Immature natural killer cell (primary cell): Measurements from ENCODE around the gene DDX49. TPM values are rescaled to one million over a fixed set of nuclear protein-coding genes. Genes with fewer than 3 reads are reported as not detected.
"Not testable (repeated sequence)": the region's sequence is repeated elsewhere in the genome, so short reads cannot be mapped to it uniquely, and the experiment has no call there.

Experiments
- DNase-seq, 3 donors: peaks; one replicate each; pipeline ENCODE4 v3.0.0; 2022; ENCODE audit warnings: mixed read lengths in 1 of 3
- H3K27ac Mint-ChIP-seq, 6 donors: one replicate each; pipeline ENCODE4 v1.8.0; 2020; ENCODE audit warnings: mixed read lengths in 6 of 6, mild to moderate bottlenecking in 5 of 6, inconsistent platforms in 4 of 6, moderate library complexity in 3 of 6
- H3K27me3 Mint-ChIP-seq, 3 donors: one replicate each; pipeline ENCODE4 v1.8.0; 2020 to 2021; ENCODE audit warnings: low read depth in 3 of 3, mild to moderate bottlenecking in 3 of 3, mixed read lengths in 3 of 3, moderate library complexity in 3 of 3, inconsistent platforms in 1 of 3
- H3K36me3 Mint-ChIP-seq, 3 donors: one replicate each; pipeline ENCODE4 v1.8.0; 2020; ENCODE audit warnings: mixed read lengths in 3 of 3, inconsistent platforms in 2 of 3, mild to moderate bottlenecking in 2 of 3
- H3K4me1 Mint-ChIP-seq, 2 donors: one replicate each; pipeline ENCODE4 v1.8.0; 2020; ENCODE audit warnings: inconsistent platforms in 2 of 2, mild to moderate bottlenecking in 2 of 2, mixed read lengths in 2 of 2, moderate library complexity in 1 of 2
- H3K4me3 Mint-ChIP-seq, 5 donors: one replicate each; pipeline ENCODE4 v1.8.0; 2020; ENCODE audit warnings: mild to moderate bottlenecking in 5 of 5, mixed read lengths in 5 of 5, inconsistent platforms in 3 of 5, moderate library complexity in 3 of 5
- H3K9me3 Mint-ChIP-seq, 6 donors: one replicate each; pipeline ENCODE4 v1.8.0; 2020; ENCODE audit warnings: mild to moderate bottlenecking in 6 of 6, mixed read lengths in 6 of 6, inconsistent platforms in 4 of 6, moderate library complexity in 3 of 6
- polyA plus RNA-seq, 3 donors: library from polyadenylated mRNA; unstranded; fragments of 300-500 nt; fragmentation: Illumina TruSeq; gene quantifications; one replicate each; pipeline ENCODE4 v1.2.3, GENCODE V29; 2021

DDX49 gene
- polyA plus RNA-seq, 3 donors from 2014 or later, result 33.1 to 54.2 (median 48.9) TPM

GRCh38 chr19:18899624-18900560 lies 19.6 kb upstream of the DDX49 start:
- peaks cover 8 to 12% of the 10 kb centered on the region in 2 donors for H3K4me1 Mint-ChIP-seq

DNA sequence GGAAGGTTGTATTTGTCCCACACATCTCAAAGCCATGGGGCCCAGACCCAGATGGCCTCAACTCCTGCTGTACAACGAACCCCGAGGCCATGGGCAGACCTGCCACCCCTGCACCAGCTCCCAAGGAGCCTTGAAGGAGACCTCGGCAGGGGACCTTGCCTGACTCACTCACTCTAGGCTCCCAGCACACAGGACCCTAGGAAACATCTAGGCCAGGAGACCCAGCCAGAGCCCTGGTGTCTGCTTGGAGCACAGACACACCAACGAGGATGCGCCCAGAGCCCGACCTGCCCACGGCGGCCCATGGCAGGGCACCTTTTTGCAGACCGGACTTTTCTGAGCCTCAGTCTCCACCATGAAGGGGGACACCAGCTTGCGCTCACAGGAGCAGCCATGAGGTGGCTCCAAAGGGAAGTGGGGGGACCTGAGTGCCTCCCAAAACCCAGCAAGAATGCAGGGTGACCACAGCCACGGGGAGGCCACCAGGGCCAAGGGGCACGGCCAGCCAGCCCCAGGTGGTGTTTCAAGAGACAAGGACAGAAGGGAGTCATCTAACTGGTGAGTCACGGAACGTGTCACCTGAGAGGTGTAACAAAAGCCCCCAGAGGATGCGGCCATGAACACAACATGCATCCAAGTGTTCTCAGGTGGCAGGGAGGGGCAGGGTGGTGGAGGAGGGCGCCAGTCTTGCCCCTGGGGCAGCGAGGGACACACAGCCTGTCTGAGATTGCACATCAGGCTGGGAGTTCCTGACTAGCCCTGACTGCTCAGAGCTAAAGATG lies 18.6 kb upstream of the DDX49 start:
- peaks cover 8 to 12% of the 10 kb centered on the region in 2 donors for H3K4me1 Mint-ChIP-seq
- H3K4me3 Mint-ChIP-seq, result no peak overlapping the region
- no peak for DNase-seq
- no peaks in the 10 kb centered on the region for H3K9me3 Mint-ChIP-seq
- no peak overlapping the region for H3K27ac Mint-ChIP-seq
- H3K27me3 Mint-ChIP-seq, result peaks cover 11 to 15% (median 13%) of the 10 kb centered on the region in 3 donors
- peaks cover 0 to 14% (median 4%) of the 10 kb centered on the region in 3 donors for H3K36me3 Mint-ChIP-seq

More at GRCh38 chr19:18899624-18900560, 19.6 kb upstream of the DDX49 start:
- no peak for DNase-seq
- Mint-ChIP-seq H3K27me3 (peaks cover 9 to 15% (median 11%) of the 10 kb centered on the region in 3 donors), H3K4me3 (no peak overlapping the region), H3K27ac (no peak overlapping the region), H3K36me3 (peaks cover 0 to 14% (median 4%) of the 10 kb centered on the region in 3 donors), H3K9me3 (no peaks in the 10 kb centered on the region)

GRCh38 chr19:18901491-18901890 lies 18.0 kb upstream of the DDX49 start:
- H3K27ac Mint-ChIP-seq, result no peak overlapping the region
- peaks cover 9 to 13% (median 13%) of the 10 kb centered on the region in 3 donors for H3K27me3 Mint-ChIP-seq
- H3K4me1 Mint-ChIP-seq, result peaks cover 8 to 11% of the 10 kb centered on the region in 2 donors
- no peaks in the 10 kb centered on the region for H3K9me3 Mint-ChIP-seq
- DNase-seq, result no peak
- no peak overlapping the region for H3K4me3 Mint-ChIP-seq
- H3K36me3 Mint-ChIP-seq, result peaks cover 0 to 14% (median 4%) of the 10 kb centered on the region in 3 donors

- H3K9me3 Mint-ChIP-seq, H3K4me3 Mint-ChIP-seq, DNase-seq, H3K27ac Mint-ChIP-seq, H3K4me1 Mint-ChIP-seq: not testable (repeated sequence)
- peaks cover 0 to 11% (median 1%) of the 10 kb centered on the region in 3 donors for H3K36me3 Mint-ChIP-seq
- peaks cover under 1 to 13% (median 5%) of the 10 kb centered on the region in 3 donors for H3K27me3 Mint-ChIP-seq
Measured at GRCh38 chr19:18902519-18902918, 17.0 kb upstream of the DDX49 start.

DNA sequence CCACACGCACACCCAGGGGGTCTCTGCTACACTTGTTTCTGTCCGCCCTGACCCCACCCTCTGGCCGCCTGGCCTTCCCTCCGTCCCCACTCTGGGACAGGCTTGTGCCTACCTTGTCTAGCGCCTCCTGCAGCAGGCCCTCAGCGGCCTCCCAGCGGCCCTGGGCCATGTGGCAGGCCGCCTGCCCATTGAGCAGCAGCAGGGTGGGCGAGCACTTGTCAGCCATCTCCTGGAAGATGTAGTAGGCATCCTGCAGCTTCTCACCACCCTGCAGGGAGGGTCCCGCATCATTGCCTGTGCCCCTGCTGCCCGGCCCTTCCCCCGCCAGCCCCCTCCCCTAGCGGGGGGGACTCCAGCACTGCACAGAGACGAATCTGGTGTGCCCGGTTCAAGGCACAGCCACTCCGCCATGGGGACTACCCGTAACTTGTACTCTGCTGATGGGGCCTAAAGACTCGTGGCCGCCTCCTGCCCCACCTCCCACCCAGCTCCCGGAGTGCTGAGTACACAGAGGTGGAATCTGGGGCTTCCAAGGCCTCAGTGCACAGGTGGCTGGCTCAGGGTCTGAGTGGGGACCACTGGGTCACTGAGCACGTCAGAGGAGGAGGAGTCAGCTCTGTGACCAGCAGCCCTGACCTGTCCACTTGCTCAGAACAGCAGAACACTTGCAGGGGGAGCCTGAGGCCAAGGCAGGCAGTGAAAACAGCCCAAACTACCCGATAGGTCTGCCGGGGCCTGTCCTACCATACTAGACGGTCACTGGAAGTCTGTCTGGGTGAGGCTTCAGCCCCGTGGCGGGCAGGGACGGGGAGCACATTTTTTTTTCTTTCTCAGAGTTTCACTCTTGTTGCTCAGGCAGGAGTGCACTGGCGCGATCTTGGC lies 16.1 kb upstream of the DDX49 start:
- Mint-ChIP-seq H3K9me3 (no peaks in the 10 kb centered on the region), H3K27ac (no peak overlapping the region), H3K27me3 (peaks cover 0 to 13% (median 4%) of the 10 kb centered on the region in 3 donors), H3K4me3 (no peak overlapping the region), H3K36me3 (peaks cover 0 to 8% (median 0%) of the 10 kb centered on the region in 3 donors), H3K4me1 (no peaks in the 10 kb centered on the region)
- no peak for DNase-seq

GRCh38 chr19:18904334-18905057 lies 15.0 kb upstream of the DDX49 start:
- H3K9me3 Mint-ChIP-seq, result no peaks in the 10 kb centered on the region
- no peak overlapping the region for H3K4me3 Mint-ChIP-seq

GRCh38 chr19:18905058-18905456 lies 14.5 kb upstream of the DDX49 start:
- H3K4me1 Mint-ChIP-seq, result no peaks in the 10 kb centered on the region
- H3K27me3 Mint-ChIP-seq, result peaks cover 3 to 8% (median 4%) of the 10 kb centered on the region in 3 donors
- H3K9me3 Mint-ChIP-seq, result no peaks in the 10 kb centered on the region
- H3K27ac Mint-ChIP-seq, result no peak overlapping the region
- DNase-seq, result no peak
- no peak overlapping the region for H3K4me3 Mint-ChIP-seq
- peaks cover 0 to 11% (median 3%) of the 10 kb centered on the region in 3 donors for H3K36me3 Mint-ChIP-seq

More at GRCh38 chr19:18904334-18905057, 15.0 kb upstream of the DDX49 start:
- Mint-ChIP-seq H3K36me3 (peaks cover 0 to 8% (median 0%) of the 10 kb centered on the region in 3 donors), H3K4me1 (no peaks in the 10 kb centered on the region), H3K27me3 (peaks cover 0 to 10% (median 4%) of the 10 kb centered on the region in 3 donors), H3K27ac (no peak overlapping the region)
- no peak for DNase-seq

GRCh38 chr19:18905513-18906236 lies 13.8 kb upstream of the DDX49 start:
- Mint-ChIP-seq H3K27me3 (peaks cover 3 to 8% (median 4%) of the 10 kb centered on the region in 3 donors), H3K27ac (no peak overlapping the region)
- DNase-seq, result no peak

GRCh38 chr19:18906605-18907519 lies 12.7 kb upstream of the DDX49 start:
- H3K9me3 Mint-ChIP-seq, result no peaks in the 10 kb centered on the region
- H3K4me3 Mint-ChIP-seq, result no peak overlapping the region
- peaks cover 0 to 3% (median 3%) of the 10 kb centered on the region in 3 donors for H3K36me3 Mint-ChIP-seq
- H3K27me3 Mint-ChIP-seq, result peaks cover 3 to 8% (median 4%) of the 10 kb centered on the region in 3 donors
- no peaks in the 10 kb centered on the region for H3K4me1 Mint-ChIP-seq
- DNase-seq, result no peak
- no peak overlapping the region for H3K27ac Mint-ChIP-seq

More at GRCh38 chr19:18905513-18906236, 13.8 kb upstream of the DDX49 start:
- Mint-ChIP-seq H3K36me3 (peaks cover 0 to 10% (median 3%) of the 10 kb centered on the region in 3 donors), H3K4me1 (no peaks in the 10 kb centered on the region), H3K4me3 (no peak overlapping the region), H3K9me3 (no peaks in the 10 kb centered on the region)

- Mint-ChIP-seq H3K4me3 (no peak overlapping the region), H3K4me1 (peaks cover 2 to 13% of the 10 kb centered on the region in 2 donors), H3K27me3 (peaks cover 3 to 7% (median 3%) of the 10 kb centered on the region in 3 donors), H3K27ac (no peak overlapping the region), H3K36me3 (peaks cover 0 to 7% (median 6%) of the 10 kb centered on the region in 3 donors), H3K9me3 (no peaks in the 10 kb centered on the region)
- no peak for DNase-seq
Measured at GRCh38 chr19:18908917-18909619, 10.4 kb upstream of the DDX49 start.

- peaks cover 3 to 7% (median 5%) of the 10 kb centered on the region in 3 donors for H3K27me3 Mint-ChIP-seq
- no peak overlapping the region for H3K27ac Mint-ChIP-seq
- H3K4me3 Mint-ChIP-seq, result no peak overlapping the region
- no peaks in the 10 kb centered on the region for H3K9me3 Mint-ChIP-seq
- no peak for DNase-seq
- peaks cover 2 to 14% of the 10 kb centered on the region in 2 donors for H3K4me1 Mint-ChIP-seq
- peaks cover 0 to 7% (median 6%) of the 10 kb centered on the region in 3 donors for H3K36me3 Mint-ChIP-seq
Measured at GRCh38 chr19:18910010-18910409, 9.5 kb upstream of the DDX49 start.
